GM23248 (cell line): ENCODE measurements around the gene DDX10.

Source experiments
- EZH2 ChIP-seq: fragments of 200-600 bp; sonication (generic); IDR thresholded peaks from 2 replicates; pipeline ENCODE4 v1.6.1; 2018; ENCODE audit warnings: antibody characterized with exemption, mild to moderate bottlenecking; ENCODE audit not compliant: insufficient read depth, poor library complexity, severe bottlenecking
- EZH2phosphoT487 ChIP-seq: fragments of 200-600 bp; sonication (generic); IDR thresholded peaks from 2 replicates; pipeline ENCODE4 v1.6.1; 2018; ENCODE audit warnings: antibody characterized with exemption, moderate library complexity, mild to moderate bottlenecking, low read depth; ENCODE audit not compliant: insufficient read depth

DNA sequence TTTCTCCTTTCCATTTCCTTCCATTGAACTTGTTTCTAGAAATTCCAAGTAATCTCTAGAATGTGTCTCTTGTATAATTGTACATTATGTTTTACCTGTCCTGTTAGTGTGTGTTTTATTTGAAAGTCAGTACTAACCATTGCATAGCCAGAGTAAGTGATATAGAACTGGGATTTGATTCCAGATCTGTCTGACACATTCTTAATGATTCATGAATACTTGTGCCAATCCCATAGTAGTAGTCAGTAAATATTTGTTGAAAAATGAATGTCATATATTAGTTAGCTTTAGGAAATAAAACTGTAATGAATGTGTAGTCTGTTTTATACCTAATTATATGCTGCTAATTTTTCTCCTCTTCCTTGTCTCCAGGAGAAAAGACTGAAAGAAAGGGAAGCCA, 186.9 kb downstream of the DDX10 start:
- TF ChIP-seq EZH2phosphoT487 (no peak), EZH2 (no peak)
